HEK293T (cell line): ENCODE results near the gene RPE65.
"Not testable (repeated sequence)": the region's sequence is repeated elsewhere in the genome, so short reads cannot be mapped to it uniquely, and the experiment has no call there.

Source experiments
- CTCF ChIA-PET: fragments of 350-600 bp; formaldehyde crosslinking; extraction: SDS; loops from one replicate; lab custom pipeline; 2021; ENCODE audit warnings: antibody characterized with exemption, inconsistent platforms; lab: Yijun Ruan, JAX
- POLR2A ChIA-PET: fragments of 350-600 bp; formaldehyde crosslinking; extraction: SDS; loops from one replicate; lab custom pipeline; 2020; ENCODE audit warnings: antibody characterized with exemption, inconsistent platforms; lab: Yijun Ruan, JAX
- DNase-seq: peaks from one replicate; pipeline ENCODE4 v3.0.0; 2012; ENCODE audit warnings: mixed read lengths; ENCODE audit errors: extremely low spot score
- ARNT ChIP-seq: fragments of 450-650 bp; IDR thresholded peaks from 2 replicates; pipeline ENCODE4 v1.6.1; 2017; ENCODE audit warnings: mild to moderate bottlenecking
- BHLHE40 ChIP-seq: fragments of 450-650 bp; IDR thresholded peaks from 2 replicates; pipeline ENCODE4 v1.6.1; 2016; ENCODE audit warnings: mild to moderate bottlenecking, moderate library complexity, borderline replicate concordance
- CTBP1 ChIP-seq: fragments of 450-650 bp; IDR thresholded peaks from 2 replicates; pipeline ENCODE4 v1.6.1; 2016; ENCODE audit warnings: borderline replicate concordance
- ELF4 ChIP-seq: fragments of 450-650 bp; IDR thresholded peaks from 2 replicates; pipeline ENCODE4 v1.6.1; 2017; ENCODE audit warnings: antibody characterized with exemption
- FOXA1 ChIP-seq: fragments of 450-650 bp; IDR thresholded peaks from 2 replicates; pipeline ENCODE4 v1.6.1; 2016; ENCODE audit warnings: mild to moderate bottlenecking
- FOXK2 ChIP-seq: fragments of 450-650 bp; IDR thresholded peaks from 2 replicates; pipeline ENCODE4 v1.6.1; 2016; ENCODE audit warnings: mild to moderate bottlenecking
- FOXM1 ChIP-seq: fragments of 450-650 bp; IDR thresholded peaks from 2 replicates; pipeline ENCODE4 v1.6.1; 2017; ENCODE audit warnings: mild to moderate bottlenecking, borderline replicate concordance
- HDGF ChIP-seq: fragments of 450-650 bp; IDR thresholded peaks from 2 replicates; pipeline ENCODE4 v1.6.1; 2017; ENCODE audit warnings: antibody characterized with exemption, borderline replicate concordance
- L3MBTL2 ChIP-seq: fragments of 450-650 bp; conservative IDR thresholded peaks from 2 replicates; pipeline ENCODE4 v1.6.1; 2016; ENCODE audit warnings: mild to moderate bottlenecking
- LEF1 ChIP-seq: fragments of 450-650 bp; IDR thresholded peaks from 2 replicates; pipeline ENCODE4 v1.6.1; 2017; ENCODE audit warnings: mild to moderate bottlenecking, borderline replicate concordance
- NFRKB ChIP-seq: fragments of 450-650 bp; IDR thresholded peaks from 2 replicates; pipeline ENCODE4 v1.6.1; 2016; ENCODE audit warnings: mild to moderate bottlenecking, moderate library complexity
- SP1 ChIP-seq: fragments of 450-650 bp; IDR thresholded peaks from 2 replicates; pipeline ENCODE4 v1.6.1; 2017
- SUZ12 ChIP-seq: fragments of 450-650 bp; IDR thresholded peaks from 2 replicates; pipeline ENCODE4 v1.6.1; 2016; ENCODE audit warnings: mild to moderate bottlenecking
- TARDBP ChIP-seq: fragments of 450-650 bp; IDR thresholded peaks from 2 replicates; pipeline ENCODE4 v1.6.1; 2016
- ZNF384 ChIP-seq: fragments of 450-650 bp; IDR thresholded peaks from 2 replicates; pipeline ENCODE4 v1.6.1; 2016
- TF ChIP-seq, protein P1 (sequence below): fragments of 450-650 bp; IDR thresholded peaks from 2 replicates; pipeline ENCODE4 v1.6.1; 2016

The RPE65 gene

GRCh38 chr1:68479501-68479900, 29.7 kb upstream of the RPE65 start:
- ChIA-PET POLR2A (no interaction called here), CTCF (interaction anchor here (0.6 to 0.7 kb wide), 2 partner anchors 11 to 18 kb away, joined by 3 to 7 read pairs; partner anchors contain the start of gene DEPDC1)
- TF ChIP-seq SP1 (no peak), LEF1 (no peak), TARDBP (no peak), L3MBTL2 (no peak), ELF4 (no peak), FOXM1 (no peak), ARNT (no peak), SUZ12 (no peak), FOXA1 (no peak), ZNF384 (no peak), HDGF (no peak)
- TF ChIP-seq, protein P1, sequence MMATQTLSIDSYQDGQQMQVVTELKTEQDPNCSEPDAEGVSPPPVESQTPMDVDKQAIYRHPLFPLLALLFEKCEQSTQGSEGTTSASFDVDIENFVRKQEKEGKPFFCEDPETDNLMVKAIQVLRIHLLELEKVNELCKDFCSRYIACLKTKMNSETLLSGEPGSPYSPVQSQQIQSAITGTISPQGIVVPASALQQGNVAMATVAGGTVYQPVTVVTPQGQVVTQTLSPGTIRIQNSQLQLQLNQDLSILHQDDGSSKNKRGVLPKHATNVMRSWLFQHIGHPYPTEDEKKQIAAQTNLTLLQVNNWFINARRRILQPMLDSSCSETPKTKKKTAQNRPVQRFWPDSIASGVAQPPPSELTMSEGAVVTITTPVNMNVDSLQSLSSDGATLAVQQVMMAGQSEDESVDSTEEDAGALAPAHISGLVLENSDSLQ = no peak

DNA sequence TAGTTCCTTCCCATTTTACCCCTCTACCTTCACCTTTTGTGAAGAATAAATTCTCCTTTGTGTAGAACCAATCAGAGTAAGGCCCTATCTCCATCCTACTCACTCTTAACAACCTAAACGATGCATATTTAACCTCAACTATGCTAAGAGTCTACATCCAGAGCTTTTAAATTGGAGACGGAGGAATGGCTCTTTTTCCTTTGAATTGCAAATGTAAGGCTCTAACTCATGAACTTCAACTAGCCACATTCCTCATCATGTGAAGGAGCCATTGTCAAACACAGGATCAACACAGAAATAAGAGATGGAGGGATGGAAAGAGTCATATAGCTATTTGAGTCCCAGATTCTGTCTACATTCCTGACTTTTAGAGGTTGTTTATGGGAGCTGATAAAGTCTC, 28.9 kb upstream of the RPE65 start:
- ChIA-PET CTCF (no interaction called here), POLR2A (no interaction called here)
- no peak for TF ChIP-seq LEF1
- no peak for TF ChIP-seq FOXK2
- no peak for TF ChIP-seq FOXM1
- no peak for TF ChIP-seq ELF4
- TF ChIP-seq L3MBTL2 = no peak
- no peak for TF ChIP-seq NFRKB
- TF ChIP-seq HDGF = no peak
- no peak for TF ChIP-seq TARDBP
- TF ChIP-seq, protein P1 = no peak
- no peak for TF ChIP-seq ZNF384
- no peak for TF ChIP-seq CTBP1
- no peak for TF ChIP-seq SP1
- DNase-seq = no peak

More at GRCh38 chr1:68479501-68479900, 29.7 kb upstream of the RPE65 start:
- no peak for DNase-seq

- DNase-seq, CTCF ChIA-PET, POLR2A ChIA-PET: not testable (repeated sequence)
Measured at GRCh38 chr1:68476626-68477025, 26.9 kb upstream of the RPE65 start.

DNA sequence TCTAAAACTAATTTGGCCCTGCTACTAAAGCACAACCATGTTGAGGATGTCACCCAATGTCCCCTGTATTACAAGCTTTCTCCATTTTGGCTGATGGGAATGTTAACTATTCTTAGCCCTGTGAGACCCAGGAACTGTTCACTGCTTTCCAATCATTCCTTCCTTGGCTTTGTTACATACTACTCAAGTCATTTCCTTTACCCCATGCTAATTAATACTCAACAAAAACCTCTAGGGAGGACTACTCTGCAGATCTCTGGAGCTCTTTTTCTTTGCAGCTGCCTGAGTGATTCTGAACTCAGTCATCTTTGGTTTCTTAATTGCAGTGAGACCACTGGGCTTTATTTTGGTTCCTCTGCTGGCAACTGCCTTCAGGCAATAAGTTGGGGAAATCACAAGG, 23.3 kb upstream of the RPE65 start:
- no peak for TF ChIP-seq CTBP1
- no peak for TF ChIP-seq ZNF384
- ChIA-PET CTCF (no interaction called here), POLR2A (no interaction called here)
- DNase-seq = no peak

DNA sequence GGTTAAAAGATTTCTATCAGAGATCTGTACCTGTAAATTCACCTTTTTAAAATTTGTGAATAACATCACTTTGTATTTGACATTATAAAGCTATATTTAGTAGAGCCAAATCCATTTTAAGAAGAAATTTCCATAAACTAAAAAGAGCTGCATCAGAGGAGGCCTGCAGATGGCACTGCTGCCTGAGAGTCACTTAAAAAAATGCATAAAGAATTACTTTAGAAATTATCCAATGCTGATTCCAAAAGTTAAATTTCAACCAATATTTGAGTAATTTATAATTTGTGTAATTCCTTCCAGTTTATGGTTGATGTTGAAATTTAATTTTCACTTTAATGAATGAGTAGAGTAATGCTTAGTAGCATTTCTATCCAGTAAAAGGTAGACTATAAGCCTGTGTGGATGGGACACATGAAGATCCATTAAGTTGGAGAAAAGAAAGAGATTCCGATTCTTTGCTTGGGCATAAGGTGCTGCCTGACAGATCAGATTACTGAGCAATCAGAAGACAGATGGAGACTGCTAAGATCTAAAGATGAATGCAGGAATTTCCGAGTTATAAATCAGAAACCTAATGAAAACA, 20.7 kb upstream of the RPE65 start:
- no peak for TF ChIP-seq ARNT
- no peak for TF ChIP-seq L3MBTL2
- no peak for TF ChIP-seq BHLHE40
- TF ChIP-seq SP1 = no peak
- no peak for TF ChIP-seq ELF4
- no peak for TF ChIP-seq LEF1
- no peak for TF ChIP-seq FOXA1
- TF ChIP-seq, protein P1 = no peak
- TF ChIP-seq ZNF384 = no peak
- no peak for TF ChIP-seq NFRKB
- no peak for TF ChIP-seq TARDBP
- no peak for DNase-seq
- CTCF ChIA-PET = interaction anchor here (1.2 to 1.6 kb wide), 3 partner anchors 9 to 122 kb away, joined by 3 to 12 read pairs (median 7); no protein-coding TSS in a partner anchor
- POLR2A ChIA-PET = no interaction called here

DNA sequence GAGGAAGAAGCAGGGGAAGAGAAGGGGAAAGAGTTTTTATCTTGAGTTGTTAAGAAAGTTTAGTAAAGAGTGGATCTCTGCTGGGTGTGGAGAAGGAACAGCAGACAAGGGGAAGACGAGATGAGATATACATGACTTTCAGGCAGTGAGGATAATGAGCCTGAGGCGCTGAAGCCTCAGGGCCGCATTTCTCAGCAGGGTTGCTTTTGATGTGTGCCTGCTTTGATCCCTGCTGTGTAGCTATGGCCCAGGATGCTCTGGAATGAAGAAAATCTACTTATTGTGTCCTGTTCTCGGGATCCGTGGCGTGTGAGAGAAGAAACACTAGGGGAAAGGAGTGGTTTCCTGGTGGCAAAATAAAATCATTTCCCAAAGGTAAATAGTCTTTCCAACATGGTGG, 15.1 kb upstream of the RPE65 start:
- DNase-seq = no peak

More for the DNA sequence above, 15.1 kb upstream of the RPE65 start:
- CTCF ChIA-PET = no interaction called here
- TF ChIP-seq, protein P1 = no peak
- no peak for TF ChIP-seq ELF4
- TF ChIP-seq HDGF = no peak
- no peak for TF ChIP-seq TARDBP
- no peak for TF ChIP-seq SP1
- no peak for TF ChIP-seq SUZ12
- TF ChIP-seq ZNF384 = no peak
- TF ChIP-seq CTBP1 = no peak
- TF ChIP-seq FOXM1 = no peak
- TF ChIP-seq FOXK2 = no peak
- TF ChIP-seq ARNT = no peak
- TF ChIP-seq L3MBTL2 = no peak
- TF ChIP-seq LEF1 = no peak
- no peak for TF ChIP-seq BHLHE40
- no peak for TF ChIP-seq NFRKB
- TF ChIP-seq FOXA1 = no peak
- POLR2A ChIA-PET = no interaction called here
